Measurements from ENCODE around the gene TMEM95. TPM values are rescaled to one million over a fixed set of nuclear protein-coding genes. Genes with fewer than 3 reads are reported as not detected.

The TMEM95 gene
- total and polyA plus RNA-seq, 3 donors from 2014 or later = 2.8 to 9.9 (median 6.6) TPM

DNA sequence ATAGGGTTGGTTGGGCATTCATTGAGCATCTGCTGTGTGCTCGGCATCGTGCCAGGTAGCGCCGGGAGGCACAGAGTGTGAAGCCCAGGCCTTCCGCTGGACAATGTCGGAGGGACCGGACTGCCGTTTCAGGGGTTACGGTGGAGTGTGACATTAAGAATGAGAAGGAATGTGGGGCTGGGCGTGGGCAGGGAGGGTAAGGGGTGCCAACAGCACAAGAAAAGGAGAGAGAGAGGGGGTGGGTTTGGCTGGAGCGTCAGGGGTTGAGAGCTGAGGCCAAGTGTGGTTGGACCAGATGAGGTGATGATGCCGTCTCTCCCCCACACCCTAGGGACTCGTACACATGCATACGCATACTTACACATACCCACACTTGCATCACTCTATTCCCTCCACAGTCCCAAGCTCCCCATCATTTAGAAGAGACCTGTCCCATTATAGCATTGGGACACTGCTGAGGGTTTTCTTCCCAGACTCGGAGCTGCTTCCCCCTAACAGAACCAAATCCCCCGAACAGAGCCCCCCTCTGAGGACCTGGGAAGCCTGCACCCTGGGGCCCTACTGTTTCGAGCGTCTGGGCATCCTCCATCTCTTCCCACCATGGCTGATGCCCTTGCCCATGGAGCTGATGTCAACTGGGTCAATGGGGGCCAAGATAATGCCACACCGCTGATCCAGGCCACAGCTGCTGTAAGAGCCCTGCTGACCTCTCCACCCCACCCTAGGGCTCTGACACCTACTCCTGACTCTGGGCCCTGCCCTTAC lies 6.3 kb upstream of the TMEM95 start:
- Histone ChIP-seq H3K27ac (no peak overlapping the region), H3K36me3 (ENCODE audit: low read depth, missing control alignments) (no peaks in the 10 kb centered on the region), H3K9me3 (no peaks in the 10 kb centered on the region), H3K4me3 (no peak overlapping the region), H3K4me1 (peaks cover 24% of the 10 kb centered on the region), H3K27me3 (no peaks in the 10 kb centered on the region)
- intact Hi-C loops (cut with DNase I; ENCODE audit: low total_unique reads) = no loop called here
- no peak for TF ChIP-seq POLR2A (IDR thresholded peaks at IDR 0.05)
- no peak for TF ChIP-seq CTCF (IDR thresholded peaks at IDR 0.05)
- no peak for DNase-seq
- 61 to 76% methylated on average over 19 of the region's 19 CpGs for WGBS, 2 donors

DNA sequence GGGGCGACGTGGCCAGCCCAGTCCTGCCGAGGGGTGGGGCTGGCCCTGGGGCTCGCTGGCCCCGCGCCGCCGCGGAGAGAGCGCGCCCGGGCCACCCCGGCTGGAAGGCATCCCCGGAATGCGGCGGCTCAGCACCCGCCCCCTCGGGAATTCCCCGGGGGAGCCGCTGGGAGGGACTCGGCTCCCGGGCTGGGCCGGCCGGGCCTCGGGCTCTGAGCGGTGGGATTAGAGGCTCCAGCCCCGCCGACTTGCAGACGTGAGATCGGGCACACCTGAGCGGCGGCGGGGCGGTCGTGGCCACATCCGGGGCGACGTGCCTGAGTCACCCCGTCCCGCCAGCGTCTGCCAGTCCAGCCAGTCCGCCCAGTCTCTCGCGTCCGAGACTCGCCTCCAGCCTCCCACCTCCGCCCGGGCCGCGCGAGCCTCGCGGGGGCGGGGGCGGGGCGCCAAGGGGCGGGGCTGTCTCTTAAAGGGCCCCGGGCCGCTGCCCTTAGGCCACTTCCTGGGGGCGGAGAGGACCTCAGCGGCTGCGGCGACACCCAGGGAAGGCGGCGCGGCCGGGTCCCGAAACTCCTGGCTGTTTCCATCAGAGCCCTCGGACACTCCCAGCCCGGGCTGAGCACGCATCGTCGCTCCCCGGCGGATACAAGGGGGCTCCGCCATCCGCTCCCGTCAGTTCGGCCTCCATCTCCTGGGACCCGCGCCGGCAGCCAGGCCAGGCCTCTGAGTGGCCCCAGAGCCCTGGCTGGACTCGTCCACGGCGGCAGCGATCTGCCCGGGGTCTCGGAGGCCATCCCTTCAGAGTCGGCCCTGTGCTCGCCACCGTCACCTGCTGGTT lies 3.1 kb upstream of the TMEM95 start, which contains the start of gene KCTD11:
Gene KCTD11, plus strand, starts transcription at position 498 of the 838 bp plus-strand sequence.
- Histone ChIP-seq H3K27me3 (no peaks in the 10 kb centered on the region), H3K4me1 (peaks cover 24% of the 10 kb centered on the region), H3K27ac (peak within 1 kb of the TSS; percentile 87 to 98), H3K4me3 (peak within 1 kb of the TSS; percentile 81 to 86), H3K9me3 (no peaks in the 10 kb centered on the region), H3K36me3 (ENCODE audit: low read depth, missing control alignments) (no peaks in the 10 kb centered on the region)
- DNase-seq = peak; percentile 92
- intact Hi-C loops (cut with DNase I; ENCODE audit: low total_unique reads) = loop anchor here (10.0 kb wide), 1 partner anchor 213 kb away; the partner anchor contains the start of gene SENP3
- 0% methylated on average over 3 to 24 of the region's 91 CpGs for WGBS, 2 donors
- TF ChIP-seq POLR2A (IDR thresholded peaks at IDR 0.05) (no peak), CTCF (IDR thresholded peaks at IDR 0.05) (peak in 2 of 3 experiments; percentile 48 to 51)

- no peak for DNase-seq
- WGBS, 2 donors = 22 to 27% methylated on average over 9 to 10 of the region's 10 CpGs
- Histone ChIP-seq H3K4me3 (peak overlapping the region; percentile 81 to 86), H3K4me1 (peaks cover 24% of the 10 kb centered on the region), H3K27ac (peak overlapping the region; percentile 87 to 98), H3K36me3 (ENCODE audit: low read depth, missing control alignments) (no peaks in the 10 kb centered on the region), H3K9me3 (no peaks in the 10 kb centered on the region), H3K27me3 (no peaks in the 10 kb centered on the region)
- TF ChIP-seq CTCF (IDR thresholded peaks at IDR 0.05) = peak in 1 of 3 experiments; percentile 49
- TF ChIP-seq POLR2A (IDR thresholded peaks at IDR 0.05) = no peak
- intact Hi-C loops (cut with DNase I; ENCODE audit: low total_unique reads) = loop anchor here (10.0 kb wide), 1 partner anchor 212 kb away; the partner anchor contains the start of gene SENP3
Measured at GRCh38 chr17:7352503-7352889, 2.5 kb upstream of the TMEM95 start.

- H3K4me1 ChIP-seq = peaks cover 24% of the 10 kb centered on the region
- H3K4me3 ChIP-seq = peak overlapping the region; percentile 81 to 86
- H3K9me3 ChIP-seq = no peaks in the 10 kb centered on the region
- no peak for DNase-seq
- no peak for TF ChIP-seq CTCF (IDR thresholded peaks at IDR 0.05)
- TF ChIP-seq POLR2A (IDR thresholded peaks at IDR 0.05) = no peak
- WGBS, 2 donors = 68 to 72% methylated on average over 35 to 37 of the region's 37 CpGs
- no peaks in the 10 kb centered on the region for H3K27me3 ChIP-seq
- H3K36me3 ChIP-seq (ENCODE audit: low read depth, missing control alignments) = no peaks in the 10 kb centered on the region
- peak overlapping the region in 1 of 2 donors; percentile 98 for H3K27ac ChIP-seq
- intact Hi-C loops (cut with DNase I; ENCODE audit: low total_unique reads) = loop anchor here (10.0 kb wide), 1 partner anchor 212 kb away; the partner anchor contains the start of gene SENP3
Measured at GRCh38 chr17:7352910-7353635, 1.9 kb upstream of the TMEM95 start.
